Hair follicular keratinocyte (primary cell): Measurements from ENCODE around the gene GALNTL6. TPM values are rescaled to one million over a fixed set of nuclear protein-coding genes. Genes with fewer than 3 reads are reported as not detected.

Experiments
- total RNA-seq: library from RNA; depleted of rRNA; stranded (reverse); fragments of >200 nt; gene quantifications from 2 replicates; pipeline ENCODE4 v1.2.3, GENCODE V29; 2015

The GALNTL6 gene
- not detected in 2 replicates for total RNA-seq

DNA sequence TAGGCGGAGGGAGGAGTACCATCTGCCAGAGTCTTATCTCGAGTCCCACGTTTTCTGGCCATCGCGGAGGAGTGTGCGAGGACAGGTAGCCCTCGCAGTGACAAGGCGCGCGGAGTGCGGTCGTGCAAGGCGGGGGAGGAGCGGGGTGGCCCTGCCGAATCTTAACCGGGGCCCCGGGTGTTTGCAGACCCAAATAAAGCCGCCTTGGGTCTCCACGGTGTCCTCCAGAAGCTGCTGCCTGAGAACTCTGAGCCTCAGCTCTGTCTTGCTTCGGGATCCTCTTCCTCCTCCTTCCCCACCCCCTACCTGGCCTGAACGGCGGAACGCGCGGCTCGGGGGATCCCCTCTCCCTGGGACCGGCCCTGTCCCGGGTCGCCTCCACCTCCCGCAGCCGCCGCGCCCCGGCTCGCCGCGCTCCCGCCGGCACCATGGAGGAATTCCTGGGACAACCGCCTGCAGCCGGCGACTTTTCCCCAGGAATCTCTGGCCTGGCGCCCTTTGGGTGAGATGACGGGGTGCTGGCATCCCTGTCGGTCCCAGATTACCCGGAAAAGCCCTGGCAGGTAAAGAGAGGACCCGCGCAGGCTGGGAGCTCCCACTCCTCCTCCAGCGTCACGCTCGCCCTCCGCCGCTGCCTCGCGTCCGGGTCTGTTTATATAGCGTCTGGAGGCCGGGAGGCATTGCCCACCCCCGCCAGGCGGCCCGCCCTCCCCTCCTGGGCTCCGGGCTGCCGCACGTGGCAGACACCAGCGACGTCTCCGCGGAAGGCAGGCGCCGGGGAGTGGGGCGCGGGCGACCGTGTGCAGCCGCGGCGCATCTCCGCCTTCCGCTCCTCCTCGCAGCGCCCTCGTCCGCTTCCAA is at the start of gene GALNTL6:
Gene GALNTL6 (plus strand): TSS at position 740 of the 861 bp plus-strand sequence.

